HepG2 (cell line): ENCODE results near the gene DNASE1L2. TPM values are rescaled to one million over a fixed set of nuclear protein-coding genes. Genes with fewer than 3 reads are reported as not detected.

Source experiments
- AGO2 ChIP-seq: fragments of 200-400 bp; formaldehyde crosslinking; optimal IDR thresholded peaks from 2 replicates; pipeline ENCODE3; 2017; ENCODE audit warnings: mild to moderate bottlenecking, low read depth, low read length, moderate library complexity
- AKAP8 ChIP-seq: sonication (generic); formaldehyde crosslinking; IDR thresholded peaks from 2 replicates; pipeline ENCODE4 v1.5.1; 2020; ENCODE audit warnings: mild to moderate bottlenecking, missing genetic modification reagents
- CREB1 ChIP-seq, 2 experiments: fragments of 450-650 bp in 1 of 2; IDR thresholded peaks; 2 replicates each; pipeline ENCODE4 v1.6.1; 2016 to 2017; ENCODE audit warnings: control low read depth in 1 of 2, mild to moderate bottlenecking in 1 of 2, missing compliant biosample characterization in 1 of 2, missing genetic modification characterization in 1 of 2
- HCFC1 ChIP-seq: fragments of 150-350 bp; IDR thresholded peaks from 2 replicates; pipeline ENCODE4 v1.6.1; 2014; ENCODE audit warnings: low read depth, low read length
- HMG20B ChIP-seq: conservative IDR thresholded peaks from 2 replicates; pipeline ENCODE4 v1.6.1; 2016; ENCODE audit warnings: missing genetic modification reagents, missing compliant biosample characterization
- HNF4A ChIP-seq: sonication (generic); formaldehyde crosslinking; IDR thresholded peaks from 2 replicates; pipeline ENCODE4 v1.4.0; 2020; ENCODE audit warnings: missing genetic modification reagents
- JARID2 ChIP-seq: sonication (generic); formaldehyde crosslinking; IDR thresholded peaks from 2 replicates; pipeline ENCODE4 v1.8.1; 2023; ENCODE audit warnings: missing genetic modification reagents, inconsistent platforms; ENCODE audit not compliant: insufficient replicate concordance
- RBFOX2 ChIP-seq: fragments of 200-400 bp; formaldehyde crosslinking; IDR thresholded peaks from 2 replicates; pipeline ENCODE4 v1.6.1; 2017; ENCODE audit warnings: low read depth, mild to moderate bottlenecking, low read length
- RBM22 ChIP-seq: fragments of 200-400 bp; formaldehyde crosslinking; optimal IDR thresholded peaks from 2 replicates; pipeline ENCODE3; 2017; ENCODE audit warnings: mild to moderate bottlenecking, low read length, moderate library complexity
- ZBTB10 ChIP-seq: sonication (generic); formaldehyde crosslinking; IDR thresholded peaks from 2 replicates; pipeline ENCODE4 v1.4.0; 2020; ENCODE audit warnings: missing genetic modification reagents, borderline replicate concordance
- ZBTB21 ChIP-seq: sonication (generic); formaldehyde crosslinking; IDR thresholded peaks from 2 replicates; pipeline ENCODE4 v1.4.0; 2020; ENCODE audit warnings: missing genetic modification reagents
- ZFY ChIP-seq: sonication (generic); formaldehyde crosslinking; IDR thresholded peaks from 2 replicates; pipeline ENCODE4 v1.4.0; 2020; ENCODE audit warnings: missing genetic modification reagents
- ZNF101 ChIP-seq: sonication (generic); formaldehyde crosslinking; IDR thresholded peaks from 2 replicates; pipeline ENCODE4 v1.4.0; 2020; ENCODE audit warnings: mild to moderate bottlenecking, low read depth, missing genetic modification reagents, borderline replicate concordance
- polyA plus RNA-seq, 8 experiments: library from polyadenylated mRNA; depleted of rRNA in 3 of 8; stranded (reverse) in 7 of 8; unstranded in 1 of 8; fragments of >200 nt; fragmentation: Illumina TruSeq in 4 of 8; extraction: Trizol in 4 of 8; gene quantifications; 2 replicates each; pipeline versions ENCODE4 v1.2.1 to v1.2.3, GENCODE V29; 2011 to 2016; ENCODE audit warnings: low read depth in 4 of 8, missing spikeins in 1 of 8, mixed read lengths in 1 of 8; ENCODE audit not compliant: insufficient read depth in 1 of 8
- total RNA-seq, 5 experiments: library from RNA; depleted of rRNA; stranded (reverse); fragments of >200 nt; fragmentation: Illumina TruSeq; extraction: Trizol; gene quantifications; 2 replicates each; pipeline ENCODE4 v1.2.3, GENCODE V29; 2016; ENCODE audit warnings: low read depth in 1 of 5
- TF ChIP-seq, protein P1 (sequence below): conservative IDR thresholded peaks from 2 replicates; pipeline ENCODE4 v1.6.1; 2018; ENCODE audit warnings: missing genetic modification reagents
- TF ChIP-seq, protein P2 (sequence below): sonication (generic); formaldehyde crosslinking; IDR thresholded peaks from 2 replicates; pipeline ENCODE4 v1.9.0; 2021; ENCODE audit warnings: mild to moderate bottlenecking, missing genetic modification reagents
- TF ChIP-seq, protein P3 (sequence below): sonication (generic); formaldehyde crosslinking; IDR thresholded peaks from 2 replicates; pipeline ENCODE4 v1.4.0; 2020; ENCODE audit warnings: mild to moderate bottlenecking, missing genetic modification reagents

Gene DNASE1L2
- total and polyA plus RNA-seq, 2 of the 13 experiments (the other 11 are each of a cell fraction or from before 2014, with no cell fraction given), result 0.44 to 0.50 TPM

GRCh38 chr16:2238838-2239675 lies 2.8 kb downstream of the DNASE1L2 start (continued):
- TF ChIP-seq AKAP8 (CRISPR knock-in tag), result no peak; the same call in 1 of the 2 replicates
- TF ChIP-seq RBFOX2, result peak; percentile 34; the same call in 1 of the 2 replicates
- no peak for TF ChIP-seq HCFC1
- no peak for TF ChIP-seq ZFY (CRISPR knock-in tag)
- no peak for TF ChIP-seq HMG20B
- TF ChIP-seq ZBTB21 (CRISPR knock-in tag), result no peak
- peak; percentile 6; the same call in 1 of the 2 replicates for TF ChIP-seq HNF4A
- peak; percentile 72 for TF ChIP-seq AGO2
- no peak for TF ChIP-seq CREB1 (IDR thresholded peaks at IDR 0.05)
- no peak for TF ChIP-seq CREB1 (CRISPR knock-in tag; IDR thresholded peaks at IDR 0.05)
- TF ChIP-seq ZBTB10, result no peak
- peak; percentile 19 for TF ChIP-seq RBM22
- TF ChIP-seq, protein P1, sequence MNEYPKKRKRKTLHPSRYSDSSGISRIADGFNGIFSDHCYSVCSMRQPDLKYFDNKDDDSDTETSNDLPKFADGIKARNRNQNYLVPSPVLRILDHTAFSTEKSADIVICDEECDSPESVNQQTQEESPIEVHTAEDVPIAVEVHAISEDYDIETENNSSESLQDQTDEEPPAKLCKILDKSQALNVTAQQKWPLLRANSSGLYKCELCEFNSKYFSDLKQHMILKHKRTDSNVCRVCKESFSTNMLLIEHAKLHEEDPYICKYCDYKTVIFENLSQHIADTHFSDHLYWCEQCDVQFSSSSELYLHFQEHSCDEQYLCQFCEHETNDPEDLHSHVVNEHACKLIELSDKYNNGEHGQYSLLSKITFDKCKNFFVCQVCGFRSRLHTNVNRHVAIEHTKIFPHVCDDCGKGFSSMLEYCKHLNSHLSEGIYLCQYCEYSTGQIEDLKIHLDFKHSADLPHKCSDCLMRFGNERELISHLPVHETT (CRISPR knock-in tag), result no peak
- TF ChIP-seq ZNF101 (CRISPR knock-in tag), result no peak
- TF ChIP-seq, protein P2, sequence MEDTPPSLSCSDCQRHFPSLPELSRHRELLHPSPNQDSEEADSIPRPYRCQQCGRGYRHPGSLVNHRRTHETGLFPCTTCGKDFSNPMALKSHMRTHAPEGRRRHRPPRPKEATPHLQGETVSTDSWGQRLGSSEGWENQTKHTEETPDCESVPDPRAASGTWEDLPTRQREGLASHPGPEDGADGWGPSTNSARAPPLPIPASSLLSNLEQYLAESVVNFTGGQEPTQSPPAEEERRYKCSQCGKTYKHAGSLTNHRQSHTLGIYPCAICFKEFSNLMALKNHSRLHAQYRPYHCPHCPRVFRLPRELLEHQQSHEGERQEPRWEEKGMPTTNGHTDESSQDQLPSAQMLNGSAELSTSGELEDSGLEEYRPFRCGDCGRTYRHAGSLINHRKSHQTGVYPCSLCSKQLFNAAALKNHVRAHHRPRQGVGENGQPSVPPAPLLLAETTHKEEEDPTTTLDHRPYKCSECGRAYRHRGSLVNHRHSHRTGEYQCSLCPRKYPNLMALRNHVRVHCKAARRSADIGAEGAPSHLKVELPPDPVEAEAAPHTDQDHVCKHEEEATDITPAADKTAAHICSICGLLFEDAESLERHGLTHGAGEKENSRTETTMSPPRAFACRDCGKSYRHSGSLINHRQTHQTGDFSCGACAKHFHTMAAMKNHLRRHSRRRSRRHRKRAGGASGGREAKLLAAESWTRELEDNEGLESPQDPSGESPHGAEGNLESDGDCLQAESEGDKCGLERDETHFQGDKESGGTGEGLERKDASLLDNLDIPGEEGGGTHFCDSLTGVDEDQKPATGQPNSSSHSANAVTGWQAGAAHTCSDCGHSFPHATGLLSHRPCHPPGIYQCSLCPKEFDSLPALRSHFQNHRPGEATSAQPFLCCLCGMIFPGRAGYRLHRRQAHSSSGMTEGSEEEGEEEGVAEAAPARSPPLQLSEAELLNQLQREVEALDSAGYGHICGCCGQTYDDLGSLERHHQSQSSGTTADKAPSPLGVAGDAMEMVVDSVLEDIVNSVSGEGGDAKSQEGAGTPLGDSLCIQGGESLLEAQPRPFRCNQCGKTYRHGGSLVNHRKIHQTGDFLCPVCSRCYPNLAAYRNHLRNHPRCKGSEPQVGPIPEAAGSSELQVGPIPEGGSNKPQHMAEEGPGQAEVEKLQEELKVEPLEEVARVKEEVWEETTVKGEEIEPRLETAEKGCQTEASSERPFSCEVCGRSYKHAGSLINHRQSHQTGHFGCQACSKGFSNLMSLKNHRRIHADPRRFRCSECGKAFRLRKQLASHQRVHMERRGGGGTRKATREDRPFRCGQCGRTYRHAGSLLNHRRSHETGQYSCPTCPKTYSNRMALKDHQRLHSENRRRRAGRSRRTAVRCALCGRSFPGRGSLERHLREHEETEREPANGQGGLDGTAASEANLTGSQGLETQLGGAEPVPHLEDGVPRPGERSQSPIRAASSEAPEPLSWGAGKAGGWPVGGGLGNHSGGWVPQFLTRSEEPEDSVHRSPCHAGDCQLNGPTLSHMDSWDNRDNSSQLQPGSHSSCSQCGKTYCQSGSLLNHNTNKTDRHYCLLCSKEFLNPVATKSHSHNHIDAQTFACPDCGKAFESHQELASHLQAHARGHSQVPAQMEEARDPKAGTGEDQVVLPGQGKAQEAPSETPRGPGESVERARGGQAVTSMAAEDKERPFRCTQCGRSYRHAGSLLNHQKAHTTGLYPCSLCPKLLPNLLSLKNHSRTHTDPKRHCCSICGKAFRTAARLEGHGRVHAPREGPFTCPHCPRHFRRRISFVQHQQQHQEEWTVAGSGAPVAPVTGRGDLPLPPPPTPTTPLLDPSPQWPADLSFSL, result no peak
- TF ChIP-seq, protein P3, sequence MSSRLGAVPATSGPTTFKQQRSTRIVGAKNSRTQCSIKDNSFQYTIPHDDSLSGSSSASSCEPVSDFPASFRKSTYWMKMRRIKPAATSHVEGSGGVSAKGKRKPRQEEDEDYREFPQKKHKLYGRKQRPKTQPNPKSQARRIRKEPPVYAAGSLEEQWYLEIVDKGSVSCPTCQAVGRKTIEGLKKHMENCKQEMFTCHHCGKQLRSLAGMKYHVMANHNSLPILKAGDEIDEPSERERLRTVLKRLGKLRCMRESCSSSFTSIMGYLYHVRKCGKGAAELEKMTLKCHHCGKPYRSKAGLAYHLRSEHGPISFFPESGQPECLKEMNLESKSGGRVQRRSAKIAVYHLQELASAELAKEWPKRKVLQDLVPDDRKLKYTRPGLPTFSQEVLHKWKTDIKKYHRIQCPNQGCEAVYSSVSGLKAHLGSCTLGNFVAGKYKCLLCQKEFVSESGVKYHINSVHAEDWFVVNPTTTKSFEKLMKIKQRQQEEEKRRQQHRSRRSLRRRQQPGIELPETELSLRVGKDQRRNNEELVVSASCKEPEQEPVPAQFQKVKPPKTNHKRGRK (CRISPR knock-in tag), result no peak
- no peak for TF ChIP-seq JARID2 (CRISPR knock-in tag)
